HEK293T (cell line): Measurements from ENCODE around the gene INPP5A.

Experiments
- CTCF ChIA-PET: fragments of 350-600 bp; formaldehyde crosslinking; extraction: SDS; loops from one replicate; lab custom pipeline; 2021; ENCODE audit warnings: antibody characterized with exemption, inconsistent platforms; lab: Yijun Ruan, JAX
- POLR2A ChIA-PET: fragments of 350-600 bp; formaldehyde crosslinking; extraction: SDS; loops from one replicate; lab custom pipeline; 2020; ENCODE audit warnings: antibody characterized with exemption, inconsistent platforms; lab: Yijun Ruan, JAX
- DNase-seq: peaks from one replicate; pipeline ENCODE4 v3.0.0; 2012; ENCODE audit warnings: mixed read lengths; ENCODE audit errors: extremely low spot score
- ARNT ChIP-seq: fragments of 450-650 bp; IDR thresholded peaks from 2 replicates; pipeline ENCODE4 v1.6.1; 2017; ENCODE audit warnings: mild to moderate bottlenecking
- BHLHE40 ChIP-seq: fragments of 450-650 bp; IDR thresholded peaks from 2 replicates; pipeline ENCODE4 v1.6.1; 2016; ENCODE audit warnings: mild to moderate bottlenecking, moderate library complexity, borderline replicate concordance
- CTBP1 ChIP-seq: fragments of 450-650 bp; IDR thresholded peaks from 2 replicates; pipeline ENCODE4 v1.6.1; 2016; ENCODE audit warnings: borderline replicate concordance
- ELF4 ChIP-seq: fragments of 450-650 bp; IDR thresholded peaks from 2 replicates; pipeline ENCODE4 v1.6.1; 2017; ENCODE audit warnings: antibody characterized with exemption
- FOXA1 ChIP-seq: fragments of 450-650 bp; IDR thresholded peaks from 2 replicates; pipeline ENCODE4 v1.6.1; 2016; ENCODE audit warnings: mild to moderate bottlenecking
- FOXK2 ChIP-seq: fragments of 450-650 bp; IDR thresholded peaks from 2 replicates; pipeline ENCODE4 v1.6.1; 2016; ENCODE audit warnings: mild to moderate bottlenecking
- FOXM1 ChIP-seq: fragments of 450-650 bp; IDR thresholded peaks from 2 replicates; pipeline ENCODE4 v1.6.1; 2017; ENCODE audit warnings: mild to moderate bottlenecking, borderline replicate concordance
- HDGF ChIP-seq: fragments of 450-650 bp; IDR thresholded peaks from 2 replicates; pipeline ENCODE4 v1.6.1; 2017; ENCODE audit warnings: antibody characterized with exemption, borderline replicate concordance
- L3MBTL2 ChIP-seq: fragments of 450-650 bp; conservative IDR thresholded peaks from 2 replicates; pipeline ENCODE4 v1.6.1; 2016; ENCODE audit warnings: mild to moderate bottlenecking
- LEF1 ChIP-seq: fragments of 450-650 bp; IDR thresholded peaks from 2 replicates; pipeline ENCODE4 v1.6.1; 2017; ENCODE audit warnings: mild to moderate bottlenecking, borderline replicate concordance
- NFRKB ChIP-seq: fragments of 450-650 bp; IDR thresholded peaks from 2 replicates; pipeline ENCODE4 v1.6.1; 2016; ENCODE audit warnings: mild to moderate bottlenecking, moderate library complexity
- SP1 ChIP-seq: fragments of 450-650 bp; IDR thresholded peaks from 2 replicates; pipeline ENCODE4 v1.6.1; 2017
- SUZ12 ChIP-seq: fragments of 450-650 bp; IDR thresholded peaks from 2 replicates; pipeline ENCODE4 v1.6.1; 2016; ENCODE audit warnings: mild to moderate bottlenecking
- TARDBP ChIP-seq: fragments of 450-650 bp; IDR thresholded peaks from 2 replicates; pipeline ENCODE4 v1.6.1; 2016
- ZNF384 ChIP-seq: fragments of 450-650 bp; IDR thresholded peaks from 2 replicates; pipeline ENCODE4 v1.6.1; 2016
- TF ChIP-seq, protein P1 (sequence below): fragments of 450-650 bp; IDR thresholded peaks from 2 replicates; pipeline ENCODE4 v1.6.1; 2016

The INPP5A gene

DNA sequence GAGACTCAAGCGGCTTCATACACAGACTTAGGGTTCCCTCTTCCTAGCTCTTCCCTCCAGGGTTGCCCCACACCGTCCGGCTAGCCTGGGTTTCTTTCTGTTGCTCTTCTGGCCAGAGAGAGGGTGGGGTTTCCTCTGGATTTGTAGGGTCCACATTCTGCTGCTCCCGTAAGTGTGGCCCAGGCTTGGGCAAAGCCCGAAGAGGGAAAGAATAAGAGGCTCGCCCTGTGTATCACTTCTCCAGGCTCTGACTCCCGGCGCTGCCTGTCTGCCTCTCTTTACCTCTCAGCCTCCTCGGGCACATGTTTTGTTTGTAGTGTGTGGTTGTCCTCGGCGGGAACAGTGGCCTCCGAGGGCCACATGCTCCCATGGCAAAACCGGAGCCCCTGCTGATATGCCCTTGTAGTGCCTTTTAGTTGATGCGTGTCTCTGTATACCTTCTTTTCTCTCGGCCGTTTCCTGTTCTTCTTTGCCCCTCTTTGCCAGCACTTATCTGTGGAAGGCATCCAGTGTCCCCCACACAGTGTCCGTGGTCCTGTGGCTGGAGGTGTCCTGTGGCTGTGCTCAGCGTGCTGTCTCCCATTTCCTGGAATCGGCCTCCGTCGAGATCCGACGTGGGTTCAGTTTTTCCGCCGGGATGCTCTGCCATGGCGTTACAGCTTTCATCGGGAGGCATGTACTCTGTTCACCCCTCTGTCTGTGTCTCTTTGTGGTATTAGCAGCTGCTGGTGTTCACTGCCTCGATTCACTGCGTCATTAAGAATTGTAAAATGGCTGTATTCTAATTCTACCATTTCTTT is 102.9 kb downstream of the INPP5A start:
- TF ChIP-seq FOXA1 (no peak), HDGF (no peak)
- no peak for DNase-seq
- CTCF ChIA-PET: interaction anchor here (0.6 to 1.0 kb wide), 2 partner anchors 13 to 163 kb away, joined by 3 read pairs; no protein-coding TSS in a partner anchor
- POLR2A ChIA-PET: no interaction called here

DNA sequence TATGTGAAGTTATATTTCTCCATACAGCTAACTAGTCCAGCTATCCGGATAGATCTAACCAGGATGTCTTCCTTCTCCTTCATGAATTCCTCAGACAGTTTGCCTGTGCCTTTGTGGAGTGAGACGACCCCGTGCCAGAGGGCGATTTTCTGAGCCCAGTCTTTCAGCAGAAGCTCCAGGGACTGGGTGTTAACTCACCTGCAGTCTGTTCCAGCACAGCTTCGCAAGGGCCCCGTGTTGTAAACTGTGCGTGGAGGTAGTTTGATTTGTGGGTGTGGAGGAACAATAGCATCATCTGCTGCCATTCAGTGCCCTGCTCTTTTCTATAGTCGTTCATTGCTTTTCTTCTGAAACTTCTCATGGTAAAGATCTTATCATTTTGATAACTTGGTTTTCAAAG is 103.8 kb downstream of the INPP5A start:
- CTCF ChIA-PET: interaction anchor here (0.6 kb wide), 1 partner anchor 162 kb away, joined by 3 read pairs; no protein-coding TSS in a partner anchor

DNA sequence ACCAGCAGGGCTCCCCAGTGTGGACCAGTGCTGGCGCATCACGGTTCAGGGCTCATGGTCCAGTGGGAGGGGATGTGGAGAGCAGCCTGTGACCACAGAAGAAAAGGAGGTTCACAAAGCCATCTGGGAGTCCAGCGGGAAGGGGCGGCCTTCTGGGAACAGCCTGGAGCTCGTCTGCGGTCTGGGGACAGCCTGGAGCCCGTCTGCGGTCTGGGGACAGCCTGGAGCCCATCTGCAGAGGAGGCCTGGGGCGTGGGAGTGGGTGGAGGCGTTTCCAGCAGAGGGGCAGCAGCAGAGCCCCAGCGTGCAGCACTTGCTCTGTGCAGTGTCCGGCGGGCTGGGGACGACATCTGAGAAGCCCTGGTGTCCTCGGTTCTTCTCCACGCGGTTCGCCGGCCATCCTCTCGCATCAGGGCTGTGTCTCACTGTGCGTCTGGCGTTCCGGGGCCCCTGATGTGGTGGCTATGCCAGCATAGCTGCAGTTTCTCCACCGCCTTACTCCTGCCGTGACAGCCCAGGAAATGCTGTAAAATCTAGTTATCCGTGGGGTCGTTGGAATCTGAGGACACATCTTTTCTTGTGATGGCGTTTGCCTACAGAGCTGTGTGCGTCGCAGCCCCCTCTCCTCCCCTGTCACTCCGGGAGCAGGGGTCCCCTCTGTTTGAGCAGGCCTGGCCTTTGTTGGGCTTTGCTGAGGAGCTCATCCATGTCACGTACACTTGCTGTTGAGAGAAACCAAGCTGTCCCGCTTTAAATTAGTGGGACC is 104.6 kb downstream of the INPP5A start:
- ChIA-PET POLR2A (no interaction called here), CTCF (interaction anchor here (1.1 kb wide), 1 partner anchor 13 kb away, joined by 6 read pairs; no protein-coding TSS in a partner anchor)
- TF ChIP-seq CTBP1 (no peak), NFRKB (no peak), TARDBP (no peak), SP1 (no peak), ZNF384 (no peak), LEF1 (no peak), ARNT (no peak), FOXA1 (no peak), SUZ12 (no peak), BHLHE40 (no peak), L3MBTL2 (no peak), ELF4 (no peak), FOXM1 (no peak), HDGF (no peak), FOXK2 (no peak)
- TF ChIP-seq, protein P1, sequence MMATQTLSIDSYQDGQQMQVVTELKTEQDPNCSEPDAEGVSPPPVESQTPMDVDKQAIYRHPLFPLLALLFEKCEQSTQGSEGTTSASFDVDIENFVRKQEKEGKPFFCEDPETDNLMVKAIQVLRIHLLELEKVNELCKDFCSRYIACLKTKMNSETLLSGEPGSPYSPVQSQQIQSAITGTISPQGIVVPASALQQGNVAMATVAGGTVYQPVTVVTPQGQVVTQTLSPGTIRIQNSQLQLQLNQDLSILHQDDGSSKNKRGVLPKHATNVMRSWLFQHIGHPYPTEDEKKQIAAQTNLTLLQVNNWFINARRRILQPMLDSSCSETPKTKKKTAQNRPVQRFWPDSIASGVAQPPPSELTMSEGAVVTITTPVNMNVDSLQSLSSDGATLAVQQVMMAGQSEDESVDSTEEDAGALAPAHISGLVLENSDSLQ: no peak
- DNase-seq: no peak

More for the DNA sequence above, 103.8 kb downstream of the INPP5A start:
- DNase-seq: no peak
- TF ChIP-seq ARNT: no peak
- TF ChIP-seq LEF1: no peak
- TF ChIP-seq SP1: no peak
- no peak for TF ChIP-seq NFRKB
- no peak for TF ChIP-seq FOXK2
- TF ChIP-seq ELF4: no peak
- TF ChIP-seq, protein P1: no peak
- TF ChIP-seq BHLHE40: no peak
- TF ChIP-seq SUZ12: no peak
- TF ChIP-seq TARDBP: no peak
- TF ChIP-seq ZNF384: no peak
- no peak for TF ChIP-seq CTBP1
- no peak for TF ChIP-seq HDGF
- TF ChIP-seq L3MBTL2: no peak
- no peak for TF ChIP-seq FOXM1
- no peak for TF ChIP-seq FOXA1
- POLR2A ChIA-PET: no interaction called here

DNA sequence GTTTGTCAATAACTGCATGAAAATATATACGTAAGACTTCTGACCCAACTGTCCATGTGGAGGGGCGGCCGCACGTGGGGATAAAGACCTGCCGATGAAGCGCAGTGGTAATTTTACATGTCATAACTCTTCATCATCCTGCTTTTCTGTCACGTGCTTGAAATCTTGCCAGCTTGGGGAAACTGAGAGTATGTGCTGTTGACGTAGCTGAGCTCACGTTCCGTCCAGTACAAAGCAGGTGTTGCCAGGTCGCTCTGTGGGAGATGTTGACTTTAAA is 105.1 kb downstream of the INPP5A start:
- TF ChIP-seq FOXM1 (no peak), L3MBTL2 (no peak), LEF1 (no peak), HDGF (no peak)
- DNase-seq: no peak
- ChIA-PET POLR2A (no interaction called here), CTCF (interaction anchor here (1.1 kb wide), 1 partner anchor 13 kb away, joined by 6 read pairs; no protein-coding TSS in a partner anchor)

DNA sequence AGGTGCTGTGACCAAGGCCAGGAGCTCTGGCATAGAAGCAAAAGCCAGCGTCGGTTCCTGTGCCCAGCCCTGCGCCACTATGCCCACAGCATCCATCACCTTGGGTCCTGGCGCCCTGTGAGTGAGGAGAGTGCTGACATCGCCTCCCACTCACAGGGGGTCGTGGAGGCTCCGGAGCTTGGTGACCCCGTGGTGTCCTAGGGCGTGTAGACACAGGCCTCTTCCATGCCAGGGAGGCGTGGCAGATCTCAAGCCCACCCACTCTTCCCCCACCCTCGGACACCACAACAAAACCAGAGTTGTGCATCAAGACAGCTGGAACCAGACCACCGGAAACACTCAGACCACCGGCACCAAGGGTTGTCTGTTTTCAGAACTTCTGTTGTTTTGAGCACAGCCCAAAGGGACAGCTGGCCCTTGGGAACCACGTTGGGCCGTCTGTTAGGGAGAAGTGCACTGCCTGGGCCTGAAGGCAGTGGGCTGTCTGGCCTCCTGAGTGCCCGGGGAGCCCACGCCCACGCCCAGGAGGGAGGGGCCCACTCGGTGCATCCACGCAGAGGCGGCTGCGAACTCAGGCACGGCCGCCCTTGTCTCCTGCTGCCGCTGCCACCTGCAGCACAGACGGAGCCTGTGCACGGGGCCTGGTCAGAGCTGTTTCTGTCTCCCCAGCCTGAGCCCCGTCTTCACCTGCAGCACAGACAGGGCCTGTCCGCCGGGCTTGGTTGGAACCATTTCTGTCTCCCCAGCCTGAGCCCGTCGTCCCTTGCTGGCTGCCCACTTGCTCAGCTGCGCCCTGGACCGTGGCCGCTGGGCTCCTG is 106.3 kb downstream of the INPP5A start:
- POLR2A ChIA-PET: no interaction called here
- CTCF ChIA-PET: no interaction called here
- no peak for DNase-seq
- TF ChIP-seq HDGF (no peak), L3MBTL2 (no peak), BHLHE40 (no peak), SP1 (no peak), FOXA1 (no peak), FOXM1 (no peak)

DNA sequence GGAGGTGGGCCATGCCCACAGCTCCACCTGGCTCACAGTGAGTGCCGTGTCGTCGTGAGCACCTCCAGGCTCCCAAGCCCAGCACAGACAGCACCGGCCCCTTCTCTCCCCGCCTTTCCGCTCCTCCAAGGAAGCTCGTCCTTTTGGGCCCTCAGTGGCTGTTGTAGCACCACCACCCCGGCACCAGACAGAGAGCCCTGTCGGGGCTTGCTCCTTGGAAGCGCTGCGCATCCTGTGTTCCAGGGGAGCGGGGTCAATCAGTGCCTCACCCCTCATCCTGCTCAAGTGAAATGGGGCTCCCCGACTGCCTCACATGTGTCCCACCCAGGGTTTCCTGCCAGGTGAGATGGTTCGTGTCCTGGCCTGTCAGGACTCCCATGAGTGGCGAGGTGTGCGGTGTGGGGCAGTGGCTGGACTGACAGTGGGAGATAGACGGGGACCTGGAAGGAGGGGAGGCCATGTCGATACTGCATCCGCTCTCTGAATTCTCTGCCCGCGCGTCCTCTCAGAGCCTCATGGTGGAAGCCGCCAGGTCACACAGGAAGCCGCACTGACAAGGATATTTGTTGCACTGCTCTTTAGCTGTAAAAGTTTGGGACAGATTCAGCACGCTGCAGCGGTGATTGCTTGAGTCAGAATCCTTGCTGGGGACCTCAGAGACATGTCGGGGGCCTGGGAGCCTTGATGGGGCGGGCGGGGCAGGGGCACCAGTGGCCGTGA is 107.1 kb downstream of the INPP5A start:
- POLR2A ChIA-PET: no interaction called here
- CTCF ChIA-PET: no interaction called here
- TF ChIP-seq ARNT (no peak), CTBP1 (no peak), SUZ12 (no peak), HDGF (no peak), FOXA1 (no peak), ZNF384 (no peak), SP1 (no peak), ELF4 (no peak), FOXK2 (no peak), BHLHE40 (no peak), TARDBP (no peak), FOXM1 (no peak), NFRKB (no peak), LEF1 (no peak), L3MBTL2 (no peak)
- TF ChIP-seq, protein P1: no peak
- DNase-seq: no peak
